GM18498 (cell line): ENCODE results near the gene FOXP4.

Experiments
- ATAC-seq: cut with Tn5 transposase; IDR thresholded peaks from one replicate; pipeline ENCODE4 v1.9.1; 2021; ENCODE audit warnings: mild to moderate bottlenecking, moderate library complexity; ENCODE audit not compliant: unreplicated experiment

Gene FOXP4

DNA sequence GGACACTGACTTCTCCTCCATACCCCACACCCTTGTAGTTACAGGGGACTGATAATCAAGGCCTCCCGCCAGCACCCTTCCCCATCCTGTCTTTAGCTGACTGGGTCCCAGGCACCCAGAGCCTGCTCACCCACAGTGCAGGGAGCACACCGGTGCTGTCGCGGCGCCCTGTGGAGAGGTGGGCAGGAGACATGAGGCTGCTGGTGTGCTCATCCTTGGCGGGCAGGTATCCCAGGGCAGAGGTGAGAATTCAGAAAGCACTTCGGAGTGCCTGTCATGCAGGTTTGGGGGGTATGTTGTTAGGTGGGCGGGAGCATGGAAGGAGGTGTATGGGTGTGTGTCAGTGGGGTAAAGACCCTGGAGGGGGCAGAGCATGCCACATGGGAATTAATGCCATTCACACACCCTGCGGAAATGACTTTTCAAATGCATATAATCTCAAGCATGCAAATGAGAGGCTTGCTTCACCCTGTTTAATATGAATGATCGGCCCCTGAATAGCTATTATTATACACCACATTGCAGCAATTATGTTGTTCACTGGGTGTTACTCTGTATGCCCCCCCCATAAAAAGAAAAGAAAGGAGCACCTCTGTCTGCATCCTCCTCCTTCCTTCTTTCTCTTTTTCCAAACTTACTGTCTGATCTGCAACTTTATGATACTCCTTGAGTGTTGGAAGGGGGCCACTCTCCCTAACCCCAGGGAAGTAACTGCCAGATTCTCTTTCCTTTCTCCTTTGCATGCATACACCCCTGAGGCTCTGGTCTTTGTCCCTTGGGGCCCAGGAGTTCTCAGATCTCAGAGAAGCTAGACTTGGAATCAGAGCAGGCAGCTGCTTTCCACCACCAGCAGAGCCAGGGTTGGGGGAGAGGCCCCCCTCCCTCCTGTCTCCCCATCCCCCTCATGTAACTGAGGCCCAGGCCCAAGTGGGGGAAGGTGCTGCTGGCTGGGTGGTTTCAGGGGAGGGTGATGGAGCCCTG lies 16.0 kb downstream of the FOXP4 start:
- ATAC-seq = no peak

DNA sequence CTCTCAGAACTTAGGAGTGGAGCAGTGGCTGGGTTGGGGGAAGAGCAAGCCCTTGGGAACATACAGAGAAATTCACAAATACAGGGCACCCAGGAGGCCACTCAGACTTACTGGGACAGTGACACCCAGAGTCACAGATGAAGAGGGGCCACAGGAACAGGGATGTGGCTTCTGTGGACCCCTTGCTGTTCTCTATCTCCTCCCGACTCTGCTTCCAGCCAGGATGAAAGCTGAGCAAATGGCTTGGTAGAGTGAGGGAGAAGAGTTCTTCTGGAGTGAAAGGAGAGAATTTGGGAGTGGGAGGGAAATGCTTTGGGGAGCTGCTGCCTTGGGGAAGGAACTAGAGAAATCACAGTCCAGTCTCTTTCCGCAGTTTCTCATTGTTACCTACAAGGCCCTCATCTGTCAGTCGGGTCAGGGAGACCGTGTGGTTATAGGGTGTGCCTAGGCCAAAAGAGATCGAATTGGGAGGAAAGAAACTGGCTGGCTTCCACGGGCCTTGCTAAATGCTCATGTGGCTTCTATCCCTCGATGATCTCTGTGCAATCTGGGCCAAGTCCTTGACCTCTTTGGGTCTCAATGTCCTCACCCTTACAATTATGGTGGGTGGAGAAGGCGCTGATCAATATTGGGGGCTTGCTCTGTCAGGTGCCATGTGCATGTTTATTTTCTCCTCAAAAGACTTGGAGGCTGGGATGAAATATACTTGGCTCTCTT lies 17.0 kb downstream of the FOXP4 start:
- no peak for ATAC-seq

DNA sequence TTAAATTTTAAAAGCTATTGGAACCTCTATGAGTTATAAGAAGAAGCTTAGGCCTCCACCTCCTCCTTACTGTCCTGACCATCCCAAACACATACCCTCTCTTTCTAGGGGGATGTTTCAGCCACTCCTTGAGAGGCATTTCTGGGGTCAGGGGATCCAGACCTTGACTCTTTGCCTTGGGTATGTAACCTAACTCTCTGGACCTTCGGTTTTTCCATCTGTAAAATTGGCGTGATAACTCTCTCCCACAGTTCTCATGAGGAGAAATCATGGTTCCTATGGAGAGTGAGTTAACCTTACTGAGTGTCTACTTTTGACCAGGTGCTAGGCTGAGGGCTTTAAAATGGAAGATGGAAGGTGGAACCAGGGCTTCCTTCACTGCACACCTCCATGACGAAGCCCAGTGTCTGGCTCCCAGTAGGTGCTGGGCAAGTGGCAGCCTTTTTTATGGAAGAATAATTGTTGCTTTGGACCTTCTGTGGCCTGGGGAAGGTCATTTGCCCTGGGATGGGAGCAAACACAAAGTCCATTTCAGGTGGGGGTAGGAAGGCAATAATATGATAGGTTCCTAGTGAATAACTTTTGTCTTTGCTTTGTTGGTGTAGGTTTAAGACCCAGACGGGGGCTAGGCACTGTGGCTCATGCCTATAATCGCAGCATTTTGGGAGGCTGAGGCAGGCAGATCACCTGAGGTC lies 18.4 kb downstream of the FOXP4 start:
- no peak for ATAC-seq

DNA sequence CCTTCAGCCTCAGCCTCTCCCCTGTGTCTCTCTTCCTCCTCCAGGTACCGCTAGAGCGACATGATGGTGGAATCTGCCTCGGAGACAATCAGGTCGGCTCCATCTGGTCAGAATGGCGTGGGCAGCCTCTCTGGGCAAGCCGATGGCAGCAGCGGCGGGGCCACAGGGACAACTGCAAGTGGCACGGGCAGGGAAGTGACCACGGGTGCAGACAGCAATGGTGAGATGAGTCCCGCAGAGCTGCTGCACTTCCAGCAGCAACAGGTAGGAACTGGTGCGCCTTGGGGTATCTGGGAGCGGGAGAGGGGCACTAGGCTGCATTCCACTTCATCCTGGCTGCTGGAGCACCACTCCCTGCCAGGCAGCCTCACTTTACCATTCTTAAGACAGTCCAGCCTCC lies 19.5 kb downstream of the FOXP4 start:
- no peak for ATAC-seq

DNA sequence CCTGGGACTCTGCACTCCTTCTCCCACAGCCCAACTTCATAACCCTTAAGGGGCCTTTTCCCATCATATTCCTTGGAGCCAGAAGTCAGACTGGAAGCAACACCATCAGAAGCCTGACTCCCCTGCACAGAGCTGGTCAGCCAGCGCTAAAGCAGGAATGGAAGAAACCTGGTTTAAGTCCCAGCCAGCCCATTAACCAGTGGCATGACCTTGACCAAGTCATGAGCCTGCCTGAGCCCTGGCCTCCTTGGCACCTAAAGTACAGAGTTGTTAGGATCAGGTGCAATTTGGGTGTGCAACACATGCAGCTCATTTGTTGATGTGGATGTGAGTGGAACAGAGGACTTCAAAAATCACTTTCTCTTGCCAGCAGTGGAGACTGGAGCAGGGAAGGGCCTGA lies 20.8 kb downstream of the FOXP4 start:
- no peak for ATAC-seq

DNA sequence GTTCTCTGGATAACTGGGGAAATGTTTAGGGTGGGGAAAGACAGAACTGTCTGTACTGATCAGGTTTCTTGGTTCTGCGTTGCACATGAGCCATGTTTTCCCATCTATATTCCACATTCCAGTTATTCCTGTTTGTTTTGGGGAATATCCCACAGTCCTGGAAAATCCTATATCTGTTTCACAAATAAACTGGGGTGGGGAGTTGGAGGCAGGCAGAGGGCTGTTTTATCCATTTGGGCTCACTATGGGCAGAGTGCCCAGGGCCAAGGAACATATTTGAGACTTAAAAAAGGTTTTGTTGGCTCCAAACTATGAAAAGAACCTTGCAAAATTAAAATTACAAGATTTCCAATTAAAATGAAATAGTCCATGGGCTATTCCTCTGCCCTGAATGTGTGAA lies 21.5 kb downstream of the FOXP4 start:
- ATAC-seq = no peak

DNA sequence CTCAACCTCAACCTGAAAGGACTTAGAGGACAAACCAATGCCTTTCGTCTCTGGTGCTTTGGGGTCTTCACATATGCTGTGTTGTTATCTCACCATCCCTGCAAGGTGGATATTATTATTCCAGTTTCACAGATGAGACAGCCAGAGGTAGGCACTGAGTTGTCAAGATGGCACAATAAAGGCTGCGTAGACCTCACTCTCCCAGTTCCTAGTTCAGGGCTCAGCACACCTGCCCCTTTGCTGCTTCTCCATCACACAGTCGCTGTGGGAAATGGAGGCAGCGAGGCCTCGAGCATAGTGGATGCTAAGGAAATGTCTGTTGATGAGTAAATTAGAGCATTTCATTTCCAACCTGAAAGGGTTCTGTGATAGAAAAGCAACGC lies 22.0 kb downstream of the FOXP4 start:
- ATAC-seq = no peak

DNA sequence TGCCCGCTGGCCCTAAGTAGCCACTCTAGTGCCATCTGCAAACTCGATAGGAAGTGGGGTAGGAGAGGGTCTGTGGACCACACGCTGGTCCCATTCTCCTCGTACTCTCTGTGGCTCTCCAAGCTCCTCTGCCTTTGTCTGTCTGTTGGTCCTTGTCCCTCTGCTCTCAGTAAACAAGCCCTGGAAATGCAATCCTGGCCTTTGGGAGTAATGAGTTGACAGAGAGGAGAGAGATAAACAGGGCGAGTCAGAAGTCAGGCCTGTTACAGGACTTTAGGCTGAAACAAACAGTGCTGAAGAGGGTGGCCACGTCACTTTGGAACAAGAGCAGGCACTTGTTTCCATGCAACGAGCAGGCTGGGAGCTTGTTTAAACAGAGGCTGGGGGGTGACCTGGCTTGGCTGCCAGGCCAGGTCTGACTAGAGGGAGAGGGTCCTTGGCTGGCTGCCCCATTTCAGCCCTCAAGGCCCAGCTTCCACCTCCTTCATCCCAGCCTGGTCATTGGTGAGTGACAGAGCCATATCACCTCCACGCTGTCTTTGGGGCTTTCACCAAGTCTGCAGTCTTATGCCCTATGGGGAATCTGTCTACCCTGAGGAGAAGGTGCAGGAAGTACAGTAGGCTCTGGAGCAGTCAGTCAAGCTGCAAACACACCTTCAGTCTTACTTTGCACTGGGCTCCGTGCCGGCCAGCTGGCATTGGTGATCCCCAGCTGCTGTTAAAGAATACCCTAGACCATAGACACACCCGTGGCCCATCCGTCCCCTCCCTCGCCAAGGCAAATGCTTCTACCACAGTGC lies 22.6 kb downstream of the FOXP4 start:
- no peak for ATAC-seq

DNA sequence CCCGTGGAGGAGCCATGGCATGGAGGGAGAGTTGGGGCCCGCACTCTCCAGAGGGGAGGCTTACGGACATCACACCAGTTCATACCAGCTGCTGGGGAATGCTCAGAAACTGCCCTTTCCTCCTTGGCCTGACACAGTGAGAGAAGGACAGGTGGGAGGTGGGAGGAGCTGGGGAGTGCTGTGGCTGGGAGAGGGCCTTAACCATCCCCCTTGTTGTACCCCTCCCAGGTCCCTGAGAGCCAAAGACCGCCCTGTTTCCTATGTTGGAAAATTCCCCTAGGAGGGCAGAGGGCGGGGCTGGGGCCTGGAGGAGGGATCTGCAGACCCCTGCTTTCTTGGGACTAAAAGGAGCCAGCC lies 24.1 kb downstream of the FOXP4 start:
- ATAC-seq = no peak

DNA sequence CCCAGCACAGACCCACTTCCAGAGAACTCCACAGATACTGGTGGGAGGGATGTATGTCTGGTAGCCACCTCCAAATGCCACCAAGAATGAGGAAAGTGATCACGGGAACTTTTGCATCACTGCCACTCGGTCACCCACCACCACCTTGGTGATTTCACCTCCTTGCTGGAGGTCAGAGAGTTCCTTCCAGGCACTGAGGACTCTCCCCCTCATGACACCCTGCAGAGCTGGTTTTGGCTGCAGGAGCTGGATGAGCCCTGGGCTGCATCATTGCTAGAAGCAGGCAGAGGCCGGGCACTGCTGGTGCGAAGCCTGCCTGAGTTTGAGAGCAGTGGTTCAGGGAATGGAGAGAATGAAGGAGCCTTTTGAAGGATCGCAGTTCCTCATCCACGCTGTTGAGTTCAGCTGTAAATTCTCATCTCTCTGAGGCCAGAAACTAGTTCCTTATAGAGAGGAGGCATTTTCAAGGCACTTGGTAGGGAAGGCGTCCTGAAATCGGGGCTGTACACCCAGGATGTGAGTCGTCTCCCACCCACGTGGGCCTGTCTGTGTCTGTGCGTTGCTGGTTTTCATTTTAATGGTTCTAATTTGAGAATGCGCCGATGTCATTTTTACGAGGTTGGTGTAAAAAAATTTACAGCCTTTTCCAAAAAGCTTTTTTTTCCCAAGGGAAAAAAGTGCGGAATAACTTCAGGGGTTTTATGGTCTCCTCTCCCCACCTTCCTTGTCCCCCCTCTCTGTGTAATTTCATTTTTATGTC lies 25.0 kb downstream of the FOXP4 start:
- no peak for ATAC-seq

DNA sequence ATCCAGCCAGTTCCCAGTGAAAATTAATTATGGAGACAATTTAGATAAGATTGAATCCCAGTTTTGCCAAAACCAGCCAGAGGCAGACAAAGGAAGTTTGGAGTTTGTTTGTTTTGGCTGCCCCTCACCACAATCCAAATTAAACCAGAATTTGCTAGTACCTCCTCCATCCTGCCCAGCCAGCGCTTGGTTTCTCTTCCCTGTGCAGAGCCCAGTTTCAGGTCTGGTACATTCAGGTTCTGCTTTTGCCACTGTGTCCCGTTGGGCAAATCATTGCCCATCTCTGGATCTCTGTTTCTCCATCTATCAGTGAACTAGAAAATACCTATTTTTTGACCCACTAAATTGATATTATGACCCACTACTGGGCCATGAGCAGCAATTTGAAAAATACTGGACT lies 26.4 kb downstream of the FOXP4 start:
- no peak for ATAC-seq

DNA sequence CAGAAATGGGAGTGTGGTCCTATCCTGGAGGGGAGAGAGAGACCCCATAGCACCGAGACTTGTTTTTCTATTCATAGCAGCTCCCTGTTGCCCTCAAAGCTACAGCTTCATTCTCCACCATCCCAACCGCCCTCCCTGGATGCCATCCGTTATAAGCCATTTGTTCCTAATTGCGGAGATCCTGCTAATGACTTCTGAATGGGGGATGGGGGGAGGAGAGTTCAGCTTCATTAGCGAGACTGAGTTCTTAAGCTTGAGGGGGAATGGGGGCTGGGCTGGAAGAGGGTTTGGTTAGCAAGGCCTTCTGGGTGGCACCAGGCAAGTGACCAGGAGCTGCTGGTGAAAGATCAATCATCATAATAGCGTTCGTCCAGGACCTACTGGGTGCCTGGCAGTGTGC lies 27.1 kb downstream of the FOXP4 start:
- ATAC-seq = no peak

DNA sequence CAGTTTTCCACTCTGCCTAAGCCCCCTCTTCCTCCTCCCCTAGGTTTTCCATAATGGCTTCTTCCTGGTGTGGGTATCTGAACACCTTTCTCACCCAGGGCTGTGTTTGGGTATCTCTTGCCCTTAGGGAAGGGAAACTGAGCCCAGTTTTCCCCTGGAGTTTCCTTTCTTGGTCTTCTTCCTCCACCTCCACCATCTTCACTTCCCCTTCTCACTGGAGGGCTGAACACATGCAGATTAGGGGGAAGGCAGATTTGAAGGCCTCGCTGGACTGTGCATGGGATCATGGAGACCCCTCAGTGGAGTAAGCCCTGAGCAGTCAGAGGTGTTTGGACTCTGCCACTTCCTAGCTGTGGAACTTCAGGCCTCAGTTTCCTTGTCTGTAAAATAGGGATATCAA lies 27.8 kb downstream of the FOXP4 start:
- ATAC-seq = no peak

DNA sequence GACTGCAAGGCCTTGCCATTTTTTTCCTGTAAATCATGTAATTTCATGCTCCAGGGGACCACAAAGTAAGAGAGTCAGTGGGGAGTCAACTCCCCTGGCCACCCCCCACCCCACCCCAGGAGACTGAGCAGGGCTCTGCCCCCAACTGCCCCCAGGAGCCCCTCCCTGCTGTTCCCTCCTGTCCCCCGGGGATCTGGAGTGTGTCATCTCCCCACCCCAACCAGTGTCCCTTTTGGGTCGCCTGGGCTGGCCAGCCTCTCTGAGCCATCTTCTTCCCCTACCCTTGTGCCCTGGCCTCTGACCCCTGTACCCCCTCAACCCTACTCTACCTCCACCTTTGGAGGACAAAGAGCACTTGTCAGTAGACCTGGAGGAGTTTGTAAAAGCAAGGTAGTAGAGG lies 29.4 kb downstream of the FOXP4 start:
- ATAC-seq = no peak

DNA sequence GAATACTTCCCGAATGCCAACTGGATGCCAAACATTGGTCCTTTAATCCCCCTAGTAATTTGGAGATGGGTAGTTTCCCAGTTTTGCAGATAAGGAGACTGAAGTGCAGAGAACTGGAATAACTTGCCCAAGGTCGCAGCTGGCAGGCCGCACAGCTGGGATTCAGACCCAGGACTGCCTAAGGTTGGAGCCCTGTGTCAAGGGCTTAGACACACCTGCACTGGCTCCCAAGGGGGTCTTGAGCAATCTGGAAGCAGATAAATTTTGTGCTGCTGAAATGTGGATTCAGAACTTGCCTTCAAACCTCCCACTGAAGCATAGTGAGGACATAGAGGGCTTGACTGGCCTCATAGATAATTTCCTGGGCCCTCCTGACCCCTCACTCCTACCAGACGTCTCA lies 30.5 kb downstream of the FOXP4 start:
- ATAC-seq = no peak

DNA sequence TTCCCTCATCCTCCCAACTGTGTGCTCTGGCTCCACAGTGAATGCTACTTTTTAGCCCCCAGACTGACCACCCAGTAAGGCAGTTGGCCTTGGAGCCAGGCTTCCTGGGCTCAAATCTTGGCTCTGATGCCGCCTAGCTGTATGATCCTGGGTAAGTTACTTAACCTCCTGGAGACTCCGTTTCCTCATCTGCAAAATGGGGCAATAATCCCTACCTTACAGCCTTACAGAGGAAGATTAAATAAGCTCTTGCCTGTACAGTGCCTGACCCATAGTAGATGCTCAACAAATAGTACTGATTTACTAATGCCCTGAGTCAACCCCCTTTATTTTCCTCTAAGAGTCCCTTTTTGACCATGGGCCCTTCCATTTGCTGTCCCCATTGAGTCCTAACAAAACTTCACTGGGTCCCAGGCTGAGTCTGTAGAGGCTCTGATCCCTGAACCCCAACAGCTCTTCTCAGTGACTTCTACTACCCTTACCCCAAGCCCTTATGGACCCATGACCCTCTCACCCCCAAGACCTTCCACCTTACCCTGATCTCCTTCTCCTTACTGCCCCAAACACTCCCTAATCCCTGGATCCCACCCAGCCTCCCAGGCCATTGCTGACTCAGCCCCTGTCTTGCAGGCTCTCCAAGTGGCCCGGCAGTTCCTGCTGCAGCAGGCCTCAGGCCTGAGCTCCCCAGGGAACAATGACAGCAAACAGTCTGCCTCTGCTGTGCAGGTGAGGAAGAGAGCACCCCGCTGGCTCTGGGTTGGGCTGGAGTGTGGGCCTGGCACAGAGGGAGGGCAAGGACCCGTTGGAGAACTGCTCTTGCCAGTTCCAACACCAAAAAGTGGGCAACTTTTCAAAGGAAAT lies 31.4 kb downstream of the FOXP4 start:
- ATAC-seq = no peak

DNA sequence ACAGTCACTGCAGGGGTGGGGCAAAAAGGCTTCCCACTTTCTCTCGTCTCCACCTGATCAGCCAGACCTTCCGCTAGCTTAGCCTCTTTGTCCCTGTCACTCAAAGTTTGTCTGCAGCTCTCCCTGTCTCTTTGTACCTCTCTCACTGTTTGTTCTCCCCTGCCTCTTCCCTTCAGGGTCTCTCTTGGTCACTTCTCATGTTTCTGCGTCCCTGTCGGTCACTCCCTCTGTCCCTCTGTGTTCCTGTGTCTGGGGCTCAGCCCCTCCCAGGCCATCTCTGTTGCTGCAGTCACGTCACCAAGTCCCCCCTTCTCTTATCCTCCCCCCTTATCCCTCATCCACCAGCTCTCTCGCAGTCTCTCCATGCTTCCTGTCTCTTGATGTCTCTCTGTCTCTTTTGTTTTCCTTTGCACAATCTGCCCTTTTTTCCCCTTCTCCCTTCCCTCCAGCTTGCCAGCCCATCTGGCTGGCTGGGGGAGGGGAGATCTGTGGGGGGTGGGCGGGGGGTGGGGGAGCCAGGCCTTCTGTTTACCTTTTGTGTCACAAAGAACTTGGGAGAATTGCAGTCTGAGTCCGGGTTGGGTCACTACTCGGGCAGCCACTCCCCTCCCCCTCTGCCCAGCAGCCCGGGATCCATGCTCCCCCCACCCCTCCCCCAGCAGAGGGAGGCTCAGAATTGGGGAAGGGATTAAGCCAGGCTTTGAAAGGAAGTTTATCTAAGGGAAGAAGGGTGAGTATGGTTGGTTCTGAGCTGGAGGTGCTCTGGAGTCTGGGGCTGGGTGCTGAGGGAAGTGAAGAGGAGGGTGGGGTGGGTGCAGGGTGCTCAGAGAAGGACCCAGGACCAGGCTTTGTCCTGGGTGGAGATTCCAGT lies 32.3 kb downstream of the FOXP4 start:
- ATAC-seq = no peak

DNA sequence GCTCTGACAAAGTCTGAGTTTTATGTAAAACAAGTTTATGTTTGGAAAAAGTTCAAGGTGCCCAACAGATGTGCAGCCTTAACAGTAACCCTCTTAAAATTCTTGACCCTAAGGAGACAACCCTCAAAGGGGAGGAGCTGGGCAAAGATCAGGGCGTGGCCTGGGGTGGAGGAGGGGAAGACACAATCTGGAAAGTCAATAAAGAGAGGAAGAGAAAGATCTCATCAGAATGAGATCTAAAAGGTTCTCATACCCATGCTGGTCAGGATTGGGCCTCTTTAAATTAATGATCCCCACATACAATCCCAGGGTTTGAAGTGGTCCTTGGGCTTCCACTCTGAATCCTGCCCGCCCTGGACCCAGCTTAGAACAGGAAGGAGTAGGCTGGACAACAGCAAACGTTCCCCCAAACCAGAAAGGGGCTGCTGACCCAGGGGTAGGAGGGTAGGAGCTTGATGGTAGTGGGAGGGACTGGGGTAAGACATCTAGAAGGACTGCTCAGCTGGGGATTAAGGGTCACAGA lies 33.0 kb downstream of the FOXP4 start:
- ATAC-seq = no peak
